ENCODE measurements around the gene CDH5. TPM values are rescaled to one million over a fixed set of nuclear protein-coding genes. Genes with fewer than 3 reads are reported as not detected.

Gene CDH5
- total and polyA plus RNA-seq, 2 of the 8 experiments (the other 6 are each of a cell fraction or from before 2014, with no cell fraction given), result 0.32 TPM

- no peak for TF ChIP-seq CHD7 (IDR thresholded peaks at IDR 0.05; ENCODE audit: insufficient replicate concordance, low read length)
These were observed 56.7 kb downstream of the CDH5 start (continued) for GRCh38 chr16:66423177-66423576.
